Activated CD8-positive, alpha-beta memory T cell treated with anti-CD3 and anti-CD28 coated beads for 36 hours (primary cell): Measurements from ENCODE around the gene DACT1. TPM values are rescaled to one million over a fixed set of nuclear protein-coding genes. Genes with fewer than 3 reads are reported as not detected.

ENCODE experiments used
- CTCF ChIA-PET: fragments of 350-600 bp; sonication (Branson Sonifier 250); formaldehyde crosslinking; loops from one replicate; lab custom pipeline; 2021; ENCODE audit warnings: antibody characterized with exemption; lab: Charles Lee
- POLR2A ChIA-PET: fragments of 350-600 bp; sonication (Branson Sonifier 250); formaldehyde crosslinking; loops from one replicate; lab custom pipeline; 2021; ENCODE audit warnings: antibody characterized with exemption; lab: Charles Lee
- total RNA-seq, 2 experiments: library from RNA; stranded (reverse); gene quantifications; one replicate each; pipeline ENCODE4 v1.2.3, GENCODE V29; 2021

DACT1 gene
- total RNA-seq, 2 experiments from 2014 or later: 0.48 TPM

DNA sequence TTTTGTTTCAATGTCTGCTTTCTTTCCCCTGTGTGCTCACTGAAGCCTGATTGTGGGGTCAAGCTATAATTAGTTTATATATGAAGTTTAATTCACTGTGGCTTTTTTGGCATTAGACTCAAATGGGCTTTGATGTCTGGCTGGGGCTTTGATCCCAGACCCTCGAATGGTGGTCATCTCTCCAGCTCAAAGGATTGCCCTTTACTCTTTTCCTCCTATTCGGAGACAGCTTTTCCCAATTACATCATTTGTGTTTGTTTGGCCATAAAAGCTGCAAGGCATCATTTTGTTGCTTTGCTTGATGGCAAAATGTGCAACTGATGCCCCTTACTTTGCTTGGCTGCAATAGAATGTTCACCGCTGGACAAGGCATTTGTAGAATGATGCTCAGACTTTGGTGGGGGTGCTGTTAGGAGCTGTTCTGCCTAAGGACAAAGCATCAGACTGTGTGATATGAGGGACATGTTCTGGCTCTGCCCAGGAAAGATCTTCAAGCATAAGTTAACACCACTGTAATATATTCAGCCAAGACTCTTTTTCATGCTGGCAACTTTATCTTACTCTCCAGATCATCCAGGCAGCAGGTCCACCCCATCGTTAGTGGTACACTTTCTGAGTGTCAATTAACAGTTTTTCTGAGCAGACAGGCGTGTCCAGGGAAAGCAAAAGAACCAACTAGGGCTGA, 3.2 kb upstream of the DACT1 start:
- ChIA-PET CTCF (interaction anchor here (0.7 kb wide), 1 partner anchor 59 kb away, joined by 4 read pairs; no protein-coding TSS in a partner anchor), POLR2A (no interaction called here)

DNA sequence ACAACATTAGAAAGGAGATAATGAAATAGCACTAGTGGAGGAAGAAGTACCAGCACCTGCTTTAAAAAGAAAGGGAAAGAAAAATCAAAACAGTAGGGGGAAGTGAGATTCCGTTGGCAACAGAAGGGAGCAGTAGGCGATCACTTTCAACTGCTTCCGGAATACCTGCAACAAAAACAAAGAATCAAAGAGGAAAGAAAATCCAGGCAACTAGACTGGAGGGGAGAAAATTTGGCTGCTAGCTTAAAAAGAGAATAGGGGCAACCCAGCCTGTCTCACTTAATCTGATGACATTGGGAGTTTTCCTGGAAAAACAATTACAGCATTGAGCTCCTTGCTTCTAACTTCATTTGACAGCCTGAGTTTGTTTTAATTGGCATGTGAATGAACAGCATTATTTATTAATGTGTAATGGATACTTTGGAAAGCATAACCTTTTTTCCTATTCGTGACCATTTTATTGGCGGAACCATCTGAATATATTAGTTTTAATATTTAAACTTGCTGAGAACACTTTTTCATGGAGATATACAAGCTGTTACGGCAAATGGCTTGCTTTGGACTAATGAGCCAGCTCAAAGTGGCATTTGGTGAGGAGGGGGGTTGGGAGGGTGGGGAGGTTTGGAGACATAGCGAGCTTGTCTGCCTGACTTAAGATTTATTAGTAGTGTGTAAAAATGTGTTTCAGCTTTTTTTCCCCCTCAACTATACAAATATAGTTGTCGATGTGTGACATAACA, 2.5 kb upstream of the DACT1 start:
- ChIA-PET CTCF (no interaction called here), POLR2A (no interaction called here)

DNA sequence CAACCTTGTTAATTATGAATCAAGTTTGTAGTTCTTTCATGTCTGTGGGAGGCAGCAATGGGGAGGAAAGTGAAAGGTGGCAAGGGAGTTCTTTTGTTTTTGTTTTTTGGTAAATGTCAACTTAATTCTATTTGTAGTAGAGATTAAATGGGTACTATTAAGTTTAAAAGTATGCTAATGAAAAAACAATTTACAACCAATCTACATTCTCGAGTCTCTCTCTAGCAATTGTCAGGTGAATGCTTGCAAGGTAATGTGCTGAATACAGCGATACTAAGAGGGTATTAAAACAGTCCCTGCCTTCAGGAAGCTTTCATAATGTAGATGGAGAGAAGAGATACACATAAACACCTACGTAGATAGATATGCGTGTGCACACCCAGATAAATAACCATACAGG, 1.6 kb upstream of the DACT1 start:
- ChIA-PET CTCF (no interaction called here), POLR2A (no interaction called here)

DNA sequence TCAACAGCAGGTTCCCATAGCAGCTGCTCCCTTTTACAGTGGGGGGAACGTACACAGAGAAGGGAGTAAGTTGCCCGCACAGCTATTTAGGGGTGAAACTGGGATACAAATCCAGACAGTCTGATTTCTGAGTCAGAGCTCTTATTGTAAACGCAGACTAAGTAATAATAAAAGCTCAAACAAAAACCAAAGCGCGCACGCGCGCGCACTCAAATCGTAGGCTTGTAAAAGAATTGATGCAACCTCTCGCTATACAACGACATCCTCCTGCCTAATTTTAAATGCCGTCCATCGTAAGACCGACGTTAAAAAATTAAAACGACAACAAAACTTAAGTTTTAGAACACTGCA, 747 bp upstream of the DACT1 start:
- POLR2A ChIA-PET: no interaction called here

DNA sequence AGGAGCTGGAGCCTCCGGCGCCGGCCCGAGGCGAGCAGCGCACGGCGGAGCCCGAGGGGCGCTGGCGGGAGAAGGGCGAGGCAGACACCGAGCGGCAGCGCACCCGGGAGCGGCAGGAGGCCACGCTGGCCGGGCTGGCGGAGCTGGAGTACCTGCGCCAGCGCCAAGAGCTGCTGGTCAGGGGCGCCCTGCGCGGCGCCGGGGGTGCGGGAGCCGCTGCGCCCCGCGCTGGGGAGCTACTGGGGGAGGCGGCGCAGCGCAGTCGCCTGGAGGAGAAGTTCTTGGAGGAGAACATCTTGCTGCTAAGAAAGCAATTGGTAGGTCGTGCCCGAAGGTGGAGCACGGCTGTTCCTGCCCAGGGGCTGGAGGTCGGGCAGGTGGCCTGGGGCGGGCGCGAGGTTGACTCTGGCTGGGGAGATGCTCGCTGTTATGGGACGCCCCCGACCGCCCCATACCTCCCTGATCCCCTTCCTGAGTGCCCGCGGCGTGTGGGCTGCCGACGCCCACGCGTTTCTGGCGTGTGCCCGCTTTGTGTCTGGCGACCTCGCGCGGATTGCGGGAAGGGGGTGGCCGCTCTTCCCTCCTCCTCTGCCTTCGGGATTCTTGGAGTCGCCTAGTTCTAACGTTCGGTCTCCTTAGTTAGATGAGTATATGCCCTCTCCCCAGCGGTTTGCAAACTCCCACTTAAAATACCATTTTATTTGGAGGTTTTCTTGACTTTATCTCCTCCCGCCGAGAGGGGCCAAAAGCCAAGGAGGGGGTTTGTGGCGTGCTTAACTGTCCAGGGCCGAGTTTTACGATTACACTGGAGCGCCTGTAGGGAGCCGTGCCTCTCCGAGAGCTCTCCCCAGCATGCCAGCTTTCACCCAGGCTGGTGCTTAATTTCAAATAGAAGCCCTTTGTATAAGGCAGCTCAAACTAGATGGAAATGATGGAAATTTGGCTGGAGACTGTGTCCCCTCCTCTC, 752 bp downstream of the DACT1 start:
- POLR2A ChIA-PET: interaction anchor here (0.6 kb wide), 1 partner anchor 215 kb away, joined by 7 read pairs; no protein-coding TSS in a partner anchor
- CTCF ChIA-PET: no interaction called here

More for the DNA sequence above, 747 bp upstream of the DACT1 start:
- CTCF ChIA-PET: no interaction called here

DNA sequence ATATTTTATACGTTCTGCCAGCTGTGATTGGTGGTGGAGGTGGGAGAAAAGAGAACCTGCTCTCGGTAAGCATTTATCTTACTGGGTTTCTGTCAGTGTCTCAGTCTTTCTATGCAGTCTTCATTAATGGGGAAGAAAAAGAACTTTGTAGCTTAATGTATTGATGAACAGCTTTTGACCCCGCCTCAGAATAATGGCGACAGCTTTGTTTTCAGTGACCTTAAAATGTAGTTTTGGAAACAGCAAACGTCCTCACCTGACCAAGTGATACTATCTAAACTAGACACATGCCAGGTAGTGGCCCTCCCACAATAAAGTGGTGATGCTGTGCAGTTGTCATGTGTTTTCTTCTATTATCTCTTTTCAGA, 1.4 kb downstream of the DACT1 start:
- ChIA-PET CTCF (no interaction called here), POLR2A (no interaction called here)

DNA sequence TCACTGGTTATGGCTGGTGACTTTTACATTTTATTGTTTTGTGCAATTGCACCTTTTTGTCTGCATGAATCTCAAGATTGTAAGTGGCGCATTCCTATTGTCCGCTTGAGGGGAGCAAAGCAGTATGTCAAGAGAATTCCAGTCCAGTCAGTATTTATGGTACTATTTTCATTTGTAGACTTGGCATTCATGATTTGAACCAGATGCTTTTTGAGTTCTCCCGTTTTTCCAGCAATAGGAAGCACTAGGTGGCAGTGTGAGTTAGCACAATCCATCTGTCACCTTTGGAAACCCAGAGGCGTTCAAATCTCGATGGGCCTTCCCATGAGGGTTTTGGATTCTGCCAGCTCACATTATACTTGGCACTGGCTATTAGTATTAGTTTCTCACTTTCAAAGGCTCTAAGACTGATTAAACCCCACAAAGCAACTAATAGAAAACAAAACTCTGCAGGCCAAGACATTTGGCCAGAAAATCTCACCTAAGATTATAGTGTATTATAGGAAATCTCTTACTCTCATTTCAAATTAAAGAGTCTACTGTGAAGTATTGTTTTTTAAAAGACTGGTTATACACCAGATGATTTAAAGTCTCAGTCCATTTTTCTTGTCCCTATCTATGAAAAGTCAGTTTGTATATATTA, 2.2 kb downstream of the DACT1 start:
- ChIA-PET CTCF (no interaction called here), POLR2A (no interaction called here)

DNA sequence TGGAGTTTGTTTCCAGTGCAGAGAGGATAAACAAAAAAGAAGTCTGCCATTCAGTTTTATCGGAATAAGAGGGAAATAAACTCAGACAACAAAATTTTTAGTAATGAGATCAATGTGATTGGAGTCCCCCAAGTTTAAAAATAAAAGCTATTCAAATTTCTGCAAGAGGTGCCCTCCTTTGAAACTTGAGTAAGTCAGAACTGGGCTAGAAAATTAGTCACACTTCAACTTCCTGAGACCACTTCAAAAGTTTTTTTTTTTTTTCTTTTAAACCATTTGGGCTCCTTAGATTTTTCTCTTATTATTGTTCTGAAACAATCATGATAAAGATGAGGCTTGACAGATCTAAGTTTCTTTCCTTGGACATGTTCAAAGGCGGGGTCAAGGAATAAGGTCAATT, 3.2 kb downstream of the DACT1 start:
- POLR2A ChIA-PET: no interaction called here
- CTCF ChIA-PET: no interaction called here

DNA sequence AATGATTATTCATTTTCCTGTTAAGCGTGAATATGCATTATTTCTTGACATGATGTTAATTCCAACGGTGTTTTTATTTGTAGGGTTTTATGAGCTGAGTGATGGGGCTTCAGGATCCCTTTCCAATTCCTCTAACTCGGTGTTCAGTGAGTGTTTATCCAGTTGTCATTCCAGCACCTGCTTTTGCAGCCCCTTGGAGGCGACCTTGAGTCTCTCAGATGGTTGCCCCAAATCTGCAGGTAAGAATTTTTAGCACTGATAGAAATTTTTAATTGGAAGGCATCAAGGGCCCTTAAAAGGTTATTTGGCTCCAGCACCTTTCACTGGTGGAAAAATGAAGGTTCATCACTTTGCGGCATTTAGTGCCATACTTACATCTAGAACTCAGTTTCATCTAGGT, 3.7 kb downstream of the DACT1 start:
- POLR2A ChIA-PET: no interaction called here
- CTCF ChIA-PET: no interaction called here

DNA sequence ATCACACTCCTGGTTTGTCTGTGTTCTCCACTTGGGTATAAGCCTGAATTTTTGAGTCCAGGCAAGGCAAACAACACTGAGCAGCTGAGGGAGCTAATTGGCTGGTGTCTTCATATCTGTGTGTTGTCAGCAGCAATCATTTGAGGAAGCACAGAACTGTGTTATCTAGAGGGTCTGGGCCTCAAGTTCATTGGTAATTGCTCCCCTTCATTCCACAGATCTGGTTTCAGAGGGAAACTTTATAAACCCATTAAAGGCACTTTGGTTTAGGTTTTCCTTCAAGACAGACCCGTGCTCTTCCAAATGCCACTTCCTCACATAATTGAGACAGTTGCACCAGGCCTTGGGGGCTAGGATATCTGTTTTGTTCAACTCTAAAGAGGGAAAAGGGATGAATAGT, 5.6 kb downstream of the DACT1 start:
- ChIA-PET CTCF (no interaction called here), POLR2A (no interaction called here)

DNA sequence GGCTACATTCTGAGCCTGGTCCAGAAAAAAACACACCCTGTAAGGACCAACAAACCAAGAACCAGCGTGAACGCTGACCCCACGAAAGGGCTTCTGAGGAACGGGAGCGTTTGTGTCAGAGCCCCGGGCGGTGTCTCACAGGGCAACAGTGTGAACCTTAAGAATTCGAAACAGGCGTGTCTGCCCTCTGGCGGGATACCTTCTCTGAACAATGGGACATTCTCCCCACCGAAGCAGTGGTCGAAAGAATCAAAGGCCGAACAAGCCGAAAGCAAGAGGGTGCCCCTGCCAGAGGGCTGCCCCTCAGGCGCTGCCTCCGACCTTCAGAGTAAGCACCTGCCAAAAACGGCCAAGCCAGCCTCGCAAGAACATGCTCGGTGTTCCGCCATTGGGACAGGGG, 7.9 kb downstream of the DACT1 start:
- CTCF ChIA-PET: no interaction called here
- POLR2A ChIA-PET: no interaction called here

DNA sequence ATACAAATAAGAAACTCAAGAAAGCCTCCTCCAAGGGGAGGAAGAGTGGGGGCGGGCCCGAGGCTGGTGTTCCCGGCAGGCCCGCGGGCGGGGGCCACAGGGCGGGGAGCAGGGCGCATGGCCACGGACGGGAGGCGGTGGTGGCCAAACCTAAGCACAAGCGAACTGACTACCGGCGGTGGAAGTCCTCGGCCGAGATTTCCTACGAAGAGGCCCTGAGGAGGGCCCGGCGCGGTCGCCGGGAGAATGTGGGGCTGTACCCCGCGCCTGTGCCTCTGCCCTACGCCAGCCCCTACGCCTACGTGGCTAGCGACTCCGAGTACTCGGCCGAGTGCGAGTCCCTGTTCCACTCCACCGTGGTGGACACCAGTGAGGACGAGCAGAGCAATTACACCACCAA, 8.7 kb downstream of the DACT1 start:
- POLR2A ChIA-PET: no interaction called here
- CTCF ChIA-PET: no interaction called here

DNA sequence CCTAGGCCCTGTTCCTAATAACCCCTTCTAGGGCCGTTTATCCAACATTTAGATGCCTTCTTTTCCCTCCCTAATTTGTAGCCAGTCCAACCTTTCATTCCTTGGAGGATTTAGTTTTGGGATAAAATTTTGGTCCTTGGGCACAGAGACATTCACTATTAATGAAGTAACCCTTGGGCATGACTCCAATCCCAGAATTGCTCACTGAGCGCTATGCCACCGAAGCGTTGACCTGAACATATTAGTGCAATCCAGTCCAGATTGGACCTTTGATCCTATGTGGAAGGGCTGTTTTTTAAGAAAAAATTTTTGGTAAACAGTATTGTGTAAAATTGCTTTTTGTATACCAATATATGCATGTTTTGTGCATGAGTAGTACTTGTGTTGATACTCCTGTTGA, 10.0 kb downstream of the DACT1 start:
- CTCF ChIA-PET: no interaction called here
- POLR2A ChIA-PET: no interaction called here

DNA sequence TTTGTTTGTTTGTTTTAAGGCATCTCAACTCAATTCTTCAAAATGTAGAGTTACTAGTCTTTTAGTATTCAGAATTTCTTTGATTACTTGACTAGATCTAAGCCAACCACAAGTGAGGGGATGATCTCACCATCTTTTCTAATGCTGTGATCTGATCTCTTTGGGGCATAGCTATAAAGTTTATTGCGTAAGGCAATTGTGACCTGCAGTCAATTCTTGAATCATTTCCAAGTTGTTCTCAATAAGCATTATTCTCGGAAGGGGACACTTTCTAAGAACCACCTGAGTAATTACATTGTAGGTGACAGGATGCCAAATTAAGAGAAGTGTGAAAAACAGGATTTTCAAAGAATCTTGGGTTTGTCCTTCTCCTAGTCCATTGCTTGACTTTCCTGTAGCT, 13.1 kb downstream of the DACT1 start:
- ChIA-PET CTCF (no interaction called here), POLR2A (no interaction called here)

DNA sequence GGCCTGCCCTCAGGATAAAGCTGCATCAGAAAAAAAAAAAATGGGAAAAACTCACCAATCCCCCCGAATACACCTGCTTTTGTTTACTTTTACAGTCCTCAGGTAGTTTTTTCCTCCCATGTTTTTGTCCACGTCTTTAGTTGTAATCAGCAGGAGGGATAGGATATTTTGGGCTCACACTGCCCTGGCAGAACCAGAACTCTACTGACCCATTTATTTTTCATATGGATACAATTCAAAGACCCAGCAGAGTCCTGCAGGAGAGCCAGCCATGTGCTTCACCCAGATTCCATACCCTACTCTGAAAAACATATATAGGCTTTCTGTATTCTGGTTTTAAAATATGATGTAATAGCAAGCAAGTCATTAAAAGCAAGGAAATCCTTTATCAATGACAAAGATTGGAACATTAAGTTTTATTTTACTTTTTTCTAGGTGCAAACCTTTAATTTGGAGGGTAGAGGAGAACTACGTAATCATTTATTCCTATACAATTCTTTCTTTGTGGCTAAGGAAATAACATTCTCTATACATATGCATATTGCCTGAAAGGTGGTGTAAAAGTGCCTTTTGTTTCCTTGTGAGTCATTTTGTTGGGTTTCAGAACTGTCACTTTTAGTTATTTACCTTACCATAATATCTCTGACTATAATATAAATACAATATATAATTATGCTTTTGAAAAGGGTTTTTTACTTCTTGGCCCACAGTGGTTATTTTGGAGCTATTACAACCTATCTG, 19.1 kb downstream of the DACT1 start:
- ChIA-PET CTCF (no interaction called here), POLR2A (no interaction called here)

DNA sequence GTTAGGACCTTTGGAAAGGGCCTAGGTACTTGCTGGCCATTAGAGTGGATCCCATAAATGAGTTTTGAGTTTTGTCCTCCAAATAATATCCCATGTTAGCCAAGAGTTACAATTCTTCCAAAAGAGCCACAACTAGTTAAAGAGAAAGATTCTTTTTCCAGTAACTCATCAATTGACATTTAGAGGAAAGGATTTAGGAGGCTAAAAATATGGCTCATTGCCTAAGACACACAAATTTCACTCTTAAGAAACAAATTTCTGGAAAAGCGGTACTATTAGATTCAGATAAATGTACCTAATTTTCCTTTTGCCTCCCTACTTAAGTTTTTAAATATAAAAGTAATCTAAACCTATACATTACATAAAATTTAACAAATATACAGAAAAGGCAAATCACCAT, 21.3 kb downstream of the DACT1 start:
- CTCF ChIA-PET: no interaction called here
- POLR2A ChIA-PET: no interaction called here

DNA sequence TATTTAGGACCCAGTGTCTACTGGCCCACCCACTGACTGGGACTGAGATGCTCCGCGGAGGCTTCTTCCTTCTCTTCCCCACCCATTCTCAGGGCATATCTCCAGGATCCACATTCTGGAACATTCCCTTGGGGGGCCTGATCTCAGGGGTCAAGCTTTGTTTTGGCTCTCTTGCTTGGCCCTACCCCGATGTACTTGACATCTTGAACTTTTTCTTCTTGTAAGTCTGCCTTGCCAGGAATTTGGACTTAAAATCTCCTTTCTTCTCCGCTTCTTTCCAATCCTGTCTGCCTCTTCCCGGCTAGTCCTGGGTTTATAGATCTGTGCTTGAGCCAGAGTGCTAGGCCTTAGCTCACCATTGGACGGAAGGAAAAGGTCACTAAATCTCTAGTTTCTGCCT, 22.1 kb downstream of the DACT1 start:
- CTCF ChIA-PET: no interaction called here

DNA sequence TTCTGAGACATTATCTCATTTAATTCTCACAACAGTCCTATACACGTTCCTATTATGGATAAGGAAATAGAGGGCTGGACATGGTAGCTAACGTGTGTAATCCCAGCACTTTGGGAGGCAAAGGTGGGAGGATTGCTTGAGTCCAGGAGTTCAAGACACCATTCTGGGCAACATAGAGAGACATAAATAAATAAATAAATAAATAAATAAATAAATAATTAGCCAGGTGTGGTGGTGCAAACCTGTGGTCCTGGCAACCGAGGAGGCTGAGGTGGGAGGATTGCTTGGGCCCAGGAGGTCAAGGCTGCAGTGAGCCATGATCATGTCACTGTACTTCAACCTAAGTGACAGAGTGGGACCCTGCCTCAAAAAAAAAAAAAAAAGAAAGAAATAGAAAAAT, 22.6 kb downstream of the DACT1 start:
- ChIA-PET POLR2A (no interaction called here), CTCF (interaction anchor here (0.6 kb wide), 1 partner anchor 10 kb away, joined by 4 read pairs; no protein-coding TSS in a partner anchor)

More for the DNA sequence above, 22.1 kb downstream of the DACT1 start:
- POLR2A ChIA-PET: no interaction called here

DNA sequence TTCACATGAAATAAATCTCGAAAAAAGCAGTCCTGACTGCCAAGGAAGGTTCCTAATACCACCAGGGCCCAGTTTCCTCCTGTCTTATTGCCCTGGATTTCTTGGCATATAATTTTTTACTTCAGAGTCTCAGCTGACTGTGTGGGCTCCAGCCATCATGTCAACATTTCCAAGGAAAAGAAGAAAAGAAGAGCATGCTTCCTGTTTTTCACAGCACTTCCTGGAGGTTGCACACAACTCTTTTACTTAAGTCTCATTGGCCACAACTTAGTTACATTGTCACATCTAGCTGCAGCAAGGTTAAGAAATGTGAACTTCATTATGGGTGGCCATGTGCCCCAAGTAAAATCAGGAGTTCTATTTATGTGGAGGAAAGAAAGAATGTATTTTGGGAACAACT, 24.3 kb downstream of the DACT1 start:
- CTCF ChIA-PET: no interaction called here
- POLR2A ChIA-PET: no interaction called here
